Testis (tissue), 2 donors: ENCODE measurements around the gene IL6R.

Source experiments
- CTCF ChIP-seq, 3 experiments: fragments of 450-650 bp in 2 of 3; fragments of 200-600 bp in 1 of 3; sonication (generic) in 1 of 3; IDR thresholded peaks; one replicate each; pipeline ENCODE4 v1.5.1; 2016 to 2019; ENCODE audit warnings: antibody characterized with exemption in 3 of 3, mild to moderate bottlenecking in 2 of 3, moderate library complexity in 1 of 3
- POLR2A ChIP-seq: fragments of 450-650 bp; IDR thresholded peaks from one replicate; pipeline ENCODE4 v1.6.1; 2017; ENCODE audit warnings: antibody characterized with exemption, mild to moderate bottlenecking, moderate library complexity

- TF ChIP-seq POLR2A, result no peak
- TF ChIP-seq CTCF (IDR thresholded peaks at IDR 0.05), result no peak
Observed at GRCh38 chr1:154453161-154453560, 48.0 kb downstream of the IL6R start.
